HG03558 (cell line): ENCODE measurements around the gene CSRNP3.

Experiments used
- ATAC-seq: cut with Tn5 transposase; IDR thresholded peaks from one replicate; pipeline ENCODE4 v1.9.1; 2021; ENCODE audit warnings: moderate number of reproducible peaks; ENCODE audit not compliant: unreplicated experiment; ENCODE audit errors: extremely low read depth

CSRNP3 gene

GRCh38 chr2:165725421-165725820, 255.9 kb downstream of the CSRNP3 start:
- ATAC-seq, result no peak
